Fibroblast of the aortic adventitia (primary cell): Measurements from ENCODE around the gene TRABD2B. TPM values are rescaled to one million over a fixed set of nuclear protein-coding genes. Genes with fewer than 3 reads are reported as not detected.

ENCODE experiments used
- DNase-seq: peaks from one replicate; pipeline ENCODE4 v3.0.0-alpha.2; 2010; ENCODE audit warnings: low read depth
- H3K4me3 ChIP-seq: 2 replicates; pipeline ENCODE4 v1.5.1; 2011; ENCODE audit warnings: low read depth, mild to moderate bottlenecking, control low read depth, low read length, moderate library complexity
- CTCF ChIP-seq: IDR thresholded peaks from 2 replicates; pipeline ENCODE4 v1.5.1; 2011; ENCODE audit warnings: mild to moderate bottlenecking, low read length, control low read depth, inconsistent platforms; ENCODE audit not compliant: insufficient read depth
- total RNA-seq: library from RNA; depleted of rRNA; stranded (reverse); fragments of >200 nt; gene quantifications from 2 replicates; pipeline ENCODE4 v1.2.3, GENCODE V29; 2012; ENCODE audit warnings: low replicate concordance

TRABD2B gene
- total RNA-seq, 1 donor = under 0.01 TPM

- peak; percentile 43 for DNase-seq
- no peak for TF ChIP-seq CTCF
- H3K4me3 ChIP-seq = no peak overlapping the region
Measured at GRCh38 chr1:48007047-48007446, 9.9 kb upstream of the TRABD2B start.

GRCh38 chr1:48006264-48006663 is 9.1 kb upstream of the TRABD2B start:
- TF ChIP-seq CTCF = no peak
- no peak for DNase-seq
- H3K4me3 ChIP-seq = no peak overlapping the region

- DNase-seq = no peak
- H3K4me3 ChIP-seq = no peak overlapping the region
- no peak for TF ChIP-seq CTCF
Measured at GRCh38 chr1:48005253-48006117, 8.3 kb upstream of the TRABD2B start.

GRCh38 chr1:48003741-48004531 is 6.8 kb upstream of the TRABD2B start:
- no peak for TF ChIP-seq CTCF
- DNase-seq = no peak
- no peak overlapping the region for H3K4me3 ChIP-seq

- DNase-seq = no peak
- H3K4me3 ChIP-seq = no peak overlapping the region
- no peak for TF ChIP-seq CTCF
Measured at GRCh38 chr1:48002142-48002541, 5.0 kb upstream of the TRABD2B start.

- H3K4me3 ChIP-seq = no peak overlapping the region
- TF ChIP-seq CTCF = no peak
- DNase-seq = no peak
Measured at GRCh38 chr1:48001696-48002095, 4.5 kb upstream of the TRABD2B start.
